ENCODE data around the gene CEMIP2. TPM values are rescaled to one million over a fixed set of nuclear protein-coding genes. Genes with fewer than 3 reads are reported as not detected.

The CEMIP2 gene
- total and polyA plus RNA-seq, 7 donors = 17.9 to 90.4 (median 28.8) TPM

DNA sequence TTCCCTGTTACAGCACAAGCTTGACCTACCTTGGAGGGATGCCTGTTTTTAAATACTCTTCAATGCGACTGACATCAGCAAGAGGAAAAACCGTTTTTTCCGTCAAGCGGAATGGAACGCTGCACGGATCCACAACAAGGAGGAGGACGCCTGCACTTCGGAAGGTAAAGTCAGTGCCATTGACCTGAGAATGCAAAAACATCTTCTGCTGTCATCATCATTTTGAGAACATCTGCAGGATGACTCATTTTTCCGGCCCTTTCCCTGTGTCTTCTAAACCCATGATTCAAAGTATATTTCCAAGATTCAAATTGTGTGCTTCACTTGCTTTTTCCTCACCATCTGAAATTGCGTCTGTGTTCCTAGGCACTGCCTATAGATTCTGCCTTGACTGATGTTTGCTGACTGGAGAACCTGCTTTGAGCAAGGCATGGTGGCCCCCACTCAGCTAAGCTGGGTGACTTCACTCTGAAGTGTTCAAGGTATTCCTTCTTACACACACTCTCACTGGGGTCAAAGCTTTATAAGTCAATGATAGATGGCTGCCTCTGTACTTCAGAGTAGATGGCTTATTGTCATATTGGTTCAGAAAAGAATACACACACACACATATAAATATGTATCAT, 78.1 kb downstream of the CEMIP2 start:
- DNase-seq = no peak
- Histone ChIP-seq H3K9me3 (no peaks in the 10 kb centered on the region), H3K27me3 (no peaks in the 10 kb centered on the region), H3K4me3 (no peak overlapping the region), H3K36me3 (peaks cover 0 to 26% (median 7%) of the 10 kb centered on the region in 4 donors), H3K4me1 (no peaks in the 10 kb centered on the region), H3K27ac (no peak overlapping the region)
- TF ChIP-seq, protein P1, sequence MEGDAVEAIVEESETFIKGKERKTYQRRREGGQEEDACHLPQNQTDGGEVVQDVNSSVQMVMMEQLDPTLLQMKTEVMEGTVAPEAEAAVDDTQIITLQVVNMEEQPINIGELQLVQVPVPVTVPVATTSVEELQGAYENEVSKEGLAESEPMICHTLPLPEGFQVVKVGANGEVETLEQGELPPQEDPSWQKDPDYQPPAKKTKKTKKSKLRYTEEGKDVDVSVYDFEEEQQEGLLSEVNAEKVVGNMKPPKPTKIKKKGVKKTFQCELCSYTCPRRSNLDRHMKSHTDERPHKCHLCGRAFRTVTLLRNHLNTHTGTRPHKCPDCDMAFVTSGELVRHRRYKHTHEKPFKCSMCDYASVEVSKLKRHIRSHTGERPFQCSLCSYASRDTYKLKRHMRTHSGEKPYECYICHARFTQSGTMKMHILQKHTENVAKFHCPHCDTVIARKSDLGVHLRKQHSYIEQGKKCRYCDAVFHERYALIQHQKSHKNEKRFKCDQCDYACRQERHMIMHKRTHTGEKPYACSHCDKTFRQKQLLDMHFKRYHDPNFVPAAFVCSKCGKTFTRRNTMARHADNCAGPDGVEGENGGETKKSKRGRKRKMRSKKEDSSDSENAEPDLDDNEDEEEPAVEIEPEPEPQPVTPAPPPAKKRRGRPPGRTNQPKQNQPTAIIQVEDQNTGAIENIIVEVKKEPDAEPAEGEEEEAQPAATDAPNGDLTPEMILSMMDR (IDR thresholded peaks at IDR 0.05) = no peak
- TF ChIP-seq POLR2AphosphoS5 (IDR thresholded peaks at IDR 0.05) (no peak), POLR2A (IDR thresholded peaks at IDR 0.05) (no peak), EP300 (IDR thresholded peaks at IDR 0.05) (no peak)
- intact Hi-C loops (cut with DNase I) = no loop called here
- 92 to 94% methylated on average over 10 of the region's 10 CpGs for WGBS, 2 donors

DNA sequence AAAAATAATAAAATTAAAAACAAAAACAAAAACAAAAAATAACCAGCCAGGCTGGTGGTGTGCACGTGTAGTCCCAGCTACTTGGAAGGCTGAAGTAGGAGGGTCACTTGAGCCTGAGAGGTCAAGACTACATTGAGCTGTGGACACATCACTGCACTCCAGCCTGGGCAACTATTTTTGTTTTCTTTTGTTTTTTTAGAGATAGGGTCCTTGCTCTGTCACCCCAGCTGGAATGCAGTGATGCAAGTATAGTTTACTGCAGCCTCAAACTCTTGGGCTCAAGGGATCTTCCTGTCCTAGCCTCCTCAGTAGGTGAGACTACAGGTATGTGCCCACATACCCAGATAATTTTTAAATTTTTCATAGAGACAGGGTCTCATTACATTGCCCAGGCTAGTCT, 80.6 kb downstream of the CEMIP2 start:
- no peak for DNase-seq
- Histone ChIP-seq H3K4me1 (peaks cover 0 to 7% (median under 1%) of the 10 kb centered on the region in 4 donors), H3K9me3 (no peaks in the 10 kb centered on the region), H3K36me3 (peaks cover 0 to 26% (median 7%) of the 10 kb centered on the region in 4 donors), H3K4me3 (no peak overlapping the region), H3K27me3 (no peaks in the 10 kb centered on the region), H3K27ac (no peak overlapping the region)
- WGBS, 2 donors = 88 to 94% methylated on average over 1 of the region's 1 CpG
- intact Hi-C loops (cut with DNase I) = no loop called here
- TF ChIP-seq, protein P1 (IDR thresholded peaks at IDR 0.05) = no peak
- no peak for TF ChIP-seq EP300 (IDR thresholded peaks at IDR 0.05)
- TF ChIP-seq POLR2A (IDR thresholded peaks at IDR 0.05) = no peak
- TF ChIP-seq POLR2AphosphoS5 (IDR thresholded peaks at IDR 0.05) = no peak

DNA sequence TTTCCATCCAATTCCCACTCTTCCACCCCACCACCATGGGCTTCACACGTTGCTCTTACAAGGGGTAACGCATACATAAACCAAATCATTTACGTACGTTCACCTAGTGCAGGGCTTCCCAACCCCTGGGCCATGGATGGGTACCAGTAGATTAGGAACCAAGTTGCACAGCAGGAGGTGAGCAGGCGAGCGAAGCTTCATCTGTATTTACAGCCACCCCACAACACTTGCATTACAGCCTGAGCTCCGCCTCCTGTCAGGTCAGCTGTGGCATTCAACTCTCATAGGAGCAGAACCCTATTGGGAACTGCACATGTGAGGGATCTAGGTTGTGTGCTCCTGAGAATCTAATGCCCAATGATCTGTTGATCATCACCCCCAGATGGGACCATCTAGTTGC, 82.3 kb downstream of the CEMIP2 start:
- H3K36me3 ChIP-seq = peaks cover 0 to 26% (median 7%) of the 10 kb centered on the region in 4 donors
- DNase-seq = no peak
- 86 to 87% methylated on average over 7 of the region's 7 CpGs for WGBS, 2 donors
- no peak overlapping the region for H3K4me3 ChIP-seq
- no peaks in the 10 kb centered on the region for H3K9me3 ChIP-seq
- H3K4me1 ChIP-seq = peaks cover 0 to 24% (median 16%) of the 10 kb centered on the region in 4 donors
- TF ChIP-seq POLR2AphosphoS5 (IDR thresholded peaks at IDR 0.05) (no peak), EP300 (IDR thresholded peaks at IDR 0.05) (no peak), POLR2A (IDR thresholded peaks at IDR 0.05) (no peak)
- TF ChIP-seq, protein P1 (IDR thresholded peaks at IDR 0.05) = no peak
- intact Hi-C loops (cut with DNase I) = no loop called here
- no peak overlapping the region for H3K27ac ChIP-seq
- H3K27me3 ChIP-seq = no peaks in the 10 kb centered on the region

DNA sequence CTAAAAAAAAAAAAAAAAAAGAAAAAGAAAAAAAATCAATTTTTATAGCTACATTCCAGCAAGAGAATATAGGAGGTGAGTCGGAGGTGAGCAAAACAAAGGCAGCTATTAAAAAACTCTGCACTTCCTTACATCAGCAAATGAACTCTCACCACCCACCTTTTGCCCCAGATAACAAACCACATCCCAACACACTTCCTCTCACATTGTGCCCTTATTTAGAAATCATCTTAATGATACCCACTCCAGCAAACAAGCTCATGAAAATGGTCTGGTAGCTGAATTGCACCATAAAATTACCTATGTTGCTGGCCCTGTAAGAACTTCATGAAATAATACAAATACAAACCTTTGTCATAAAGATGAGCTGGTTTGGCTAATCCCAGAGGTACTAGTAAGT, 82.9 kb downstream of the CEMIP2 start:
- intact Hi-C loops (cut with DNase I) = no loop called here
- TF ChIP-seq POLR2AphosphoS5 (IDR thresholded peaks at IDR 0.05) (no peak), EP300 (IDR thresholded peaks at IDR 0.05) (no peak), POLR2A (IDR thresholded peaks at IDR 0.05) (no peak)
- TF ChIP-seq, protein P1 (IDR thresholded peaks at IDR 0.05) = no peak
- Histone ChIP-seq H3K27me3 (no peaks in the 10 kb centered on the region), H3K4me3 (no peak overlapping the region), H3K27ac (no peak overlapping the region), H3K4me1 (peaks cover 0 to 30% (median 22%) of the 10 kb centered on the region in 4 donors), H3K36me3 (peaks cover 0 to 26% (median 7%) of the 10 kb centered on the region in 4 donors), H3K9me3 (no peaks in the 10 kb centered on the region)
- WGBS, 2 donors = 11 to 14% methylated on average over 1 of the region's 1 CpG
- no peak for DNase-seq

Measured in sigmoid colon (tissue), 7 donors.